Measurements from ENCODE around the gene KLLN.
"Not testable (repeated sequence)": the region's sequence is repeated elsewhere in the genome, so short reads cannot be mapped to it uniquely, and the experiment has no call there.

Gene KLLN

GRCh38 chr10:87863053-87863943, at the start of gene KLLN, which contains the start of gene PTEN:
TSS of gene KLLN (minus strand) at chr10:87863533. CDS start at chr10:87862487, 1,046 bp downstream.
TSS of gene PTEN (plus strand) at chr10:87863625. CDS start at chr10:87864470, 845 bp downstream.
- Histone ChIP-seq H3K9ac (ENCODE audit: low read length) (peak within 1 kb of the TSS; percentile 95), H3K9me3 (ENCODE audit: control insufficient read depth, low read length) (no peaks in the 10 kb centered on the region), H3K27me3 (replicated peaks; ENCODE audit: control insufficient read depth, insufficient read depth, low read length) (no peaks in the 10 kb centered on the region), H3K4me1 (ENCODE audit: control insufficient read depth, insufficient read depth, low read length) (peaks cover 14% of the 10 kb centered on the region), H3K4me3 (ENCODE audit: low read length) (peak within 1 kb of the TSS; percentile 98), H3K36me3 (ENCODE audit: control insufficient read depth, insufficient read depth, low read length, severe bottlenecking) (no peaks in the 10 kb centered on the region)
- DNase-seq (ENCODE audit: low read depth), result peak; percentile 95

- not testable (repeated sequence) for DNase-seq (ENCODE audit: low read depth); H3K4me3 ChIP-seq (ENCODE audit: low read length); H3K27me3 ChIP-seq (replicated peaks; ENCODE audit: control insufficient read depth, insufficient read depth, low read length); H3K4me1 ChIP-seq (ENCODE audit: control insufficient read depth, insufficient read depth, low read length); H3K9me3 ChIP-seq (ENCODE audit: control insufficient read depth, low read length); H3K9ac ChIP-seq (ENCODE audit: low read length)
- peaks cover 16% of the 10 kb centered on the region for H3K36me3 ChIP-seq (ENCODE audit: control insufficient read depth, insufficient read depth, low read length, severe bottlenecking)
These were observed 40.1 kb upstream of the KLLN start for GRCh38 chr10:87903396-87903795.

GRCh38 chr10:87897957-87898356, 34.6 kb upstream of the KLLN start:
- not testable (repeated sequence) for H3K4me3 ChIP-seq (ENCODE audit: low read length); H3K27me3 ChIP-seq (replicated peaks; ENCODE audit: control insufficient read depth, insufficient read depth, low read length); H3K4me1 ChIP-seq (ENCODE audit: control insufficient read depth, insufficient read depth, low read length); H3K9ac ChIP-seq (ENCODE audit: low read length); H3K9me3 ChIP-seq (ENCODE audit: control insufficient read depth, low read length); H3K36me3 ChIP-seq (ENCODE audit: control insufficient read depth, insufficient read depth, low read length, severe bottlenecking); DNase-seq (ENCODE audit: low read depth)

GRCh38 chr10:87896216-87896615, 32.9 kb upstream of the KLLN start:
- Histone ChIP-seq H3K36me3 (ENCODE audit: control insufficient read depth, insufficient read depth, low read length, severe bottlenecking) (peaks cover 7% of the 10 kb centered on the region), H3K4me3 (ENCODE audit: low read length) (no peak overlapping the region), H3K9ac (ENCODE audit: low read length) (no peak overlapping the region), H3K4me1 (ENCODE audit: control insufficient read depth, insufficient read depth, low read length) (no peaks in the 10 kb centered on the region), H3K27me3 (replicated peaks; ENCODE audit: control insufficient read depth, insufficient read depth, low read length) (no peaks in the 10 kb centered on the region), H3K9me3 (ENCODE audit: control insufficient read depth, low read length) (no peaks in the 10 kb centered on the region)
- DNase-seq (ENCODE audit: low read depth), result no peak

GRCh38 chr10:87895430-87895829, 32.1 kb upstream of the KLLN start:
- Histone ChIP-seq H3K9me3 (ENCODE audit: control insufficient read depth, low read length) (no peaks in the 10 kb centered on the region), H3K4me3 (ENCODE audit: low read length) (no peak overlapping the region), H3K4me1 (ENCODE audit: control insufficient read depth, insufficient read depth, low read length) (no peaks in the 10 kb centered on the region), H3K27me3 (replicated peaks; ENCODE audit: control insufficient read depth, insufficient read depth, low read length) (no peaks in the 10 kb centered on the region), H3K9ac (ENCODE audit: low read length) (no peak overlapping the region), H3K36me3 (ENCODE audit: control insufficient read depth, insufficient read depth, low read length, severe bottlenecking) (peaks cover 7% of the 10 kb centered on the region)
- DNase-seq (ENCODE audit: low read depth), result no peak

- no peak overlapping the region for H3K9ac ChIP-seq (ENCODE audit: low read length)
- DNase-seq (ENCODE audit: low read depth), result no peak
- H3K4me1 ChIP-seq (ENCODE audit: control insufficient read depth, insufficient read depth, low read length), result peaks cover 12% of the 10 kb centered on the region
- peaks cover 25% of the 10 kb centered on the region for H3K36me3 ChIP-seq (ENCODE audit: control insufficient read depth, insufficient read depth, low read length, severe bottlenecking)
- no peak overlapping the region for H3K4me3 ChIP-seq (ENCODE audit: low read length)
- no peaks in the 10 kb centered on the region for H3K27me3 ChIP-seq (replicated peaks; ENCODE audit: control insufficient read depth, insufficient read depth, low read length)
- no peaks in the 10 kb centered on the region for H3K9me3 ChIP-seq (ENCODE audit: control insufficient read depth, low read length)
These were observed 24.4 kb upstream of the KLLN start for GRCh38 chr10:87887548-87888289.

GRCh38 chr10:87887146-87887545, 23.8 kb upstream of the KLLN start:
- DNase-seq (ENCODE audit: low read depth), result no peak
- H3K9me3 ChIP-seq (ENCODE audit: control insufficient read depth, low read length), result no peaks in the 10 kb centered on the region
- H3K9ac ChIP-seq (ENCODE audit: low read length), result no peak overlapping the region
- peaks cover 25% of the 10 kb centered on the region for H3K36me3 ChIP-seq (ENCODE audit: control insufficient read depth, insufficient read depth, low read length, severe bottlenecking)
- no peak overlapping the region for H3K4me3 ChIP-seq (ENCODE audit: low read length)
- H3K27me3 ChIP-seq (replicated peaks; ENCODE audit: control insufficient read depth, insufficient read depth, low read length), result no peaks in the 10 kb centered on the region
- peaks cover 17% of the 10 kb centered on the region for H3K4me1 ChIP-seq (ENCODE audit: control insufficient read depth, insufficient read depth, low read length)

GRCh38 chr10:87886635-87887034, 23.3 kb upstream of the KLLN start:
- H3K4me1 ChIP-seq (ENCODE audit: control insufficient read depth, insufficient read depth, low read length), result peaks cover 20% of the 10 kb centered on the region
- no peaks in the 10 kb centered on the region for H3K9me3 ChIP-seq (ENCODE audit: control insufficient read depth, low read length)
- peaks cover 25% of the 10 kb centered on the region for H3K36me3 ChIP-seq (ENCODE audit: control insufficient read depth, insufficient read depth, low read length, severe bottlenecking)
- no peak overlapping the region for H3K9ac ChIP-seq (ENCODE audit: low read length)
- no peaks in the 10 kb centered on the region for H3K27me3 ChIP-seq (replicated peaks; ENCODE audit: control insufficient read depth, insufficient read depth, low read length)
- DNase-seq (ENCODE audit: low read depth), result no peak
- H3K4me3 ChIP-seq (ENCODE audit: low read length), result no peak overlapping the region

GRCh38 chr10:87882555-87883294, 19.4 kb upstream of the KLLN start:
- DNase-seq (ENCODE audit: low read depth), result no peak
- H3K27me3 ChIP-seq (replicated peaks; ENCODE audit: control insufficient read depth, insufficient read depth, low read length), result no peaks in the 10 kb centered on the region
- no peaks in the 10 kb centered on the region for H3K9me3 ChIP-seq (ENCODE audit: control insufficient read depth, low read length)
- no peak overlapping the region for H3K4me3 ChIP-seq (ENCODE audit: low read length)
- H3K36me3 ChIP-seq (ENCODE audit: control insufficient read depth, insufficient read depth, low read length, severe bottlenecking), result peaks cover 39% of the 10 kb centered on the region
- no peak overlapping the region for H3K9ac ChIP-seq (ENCODE audit: low read length)
- H3K4me1 ChIP-seq (ENCODE audit: control insufficient read depth, insufficient read depth, low read length), result peaks cover 20% of the 10 kb centered on the region

- H3K9me3 ChIP-seq (ENCODE audit: control insufficient read depth, low read length); DNase-seq (ENCODE audit: low read depth); H3K9ac ChIP-seq (ENCODE audit: low read length); H3K27me3 ChIP-seq (replicated peaks; ENCODE audit: control insufficient read depth, insufficient read depth, low read length); H3K4me3 ChIP-seq (ENCODE audit: low read length): not testable (repeated sequence)
- Histone ChIP-seq H3K36me3 (ENCODE audit: control insufficient read depth, insufficient read depth, low read length, severe bottlenecking) (peaks cover 27% of the 10 kb centered on the region), H3K4me1 (ENCODE audit: control insufficient read depth, insufficient read depth, low read length) (peaks cover 23% of the 10 kb centered on the region)
These were observed 18.2 kb upstream of the KLLN start for GRCh38 chr10:87881373-87882059.

Data from adipocyte (in vitro differentiated cells).